GM10847 (cell line): Measurements from ENCODE around the gene TXNRD1.

ENCODE experiments used
- POLR2A ChIP-seq: IDR thresholded peaks from 2 replicates; pipeline ENCODE4 v1.6.1; 2011; ENCODE audit not compliant: insufficient read length; ENCODE audit errors: extremely low read depth

TXNRD1 gene

DNA sequence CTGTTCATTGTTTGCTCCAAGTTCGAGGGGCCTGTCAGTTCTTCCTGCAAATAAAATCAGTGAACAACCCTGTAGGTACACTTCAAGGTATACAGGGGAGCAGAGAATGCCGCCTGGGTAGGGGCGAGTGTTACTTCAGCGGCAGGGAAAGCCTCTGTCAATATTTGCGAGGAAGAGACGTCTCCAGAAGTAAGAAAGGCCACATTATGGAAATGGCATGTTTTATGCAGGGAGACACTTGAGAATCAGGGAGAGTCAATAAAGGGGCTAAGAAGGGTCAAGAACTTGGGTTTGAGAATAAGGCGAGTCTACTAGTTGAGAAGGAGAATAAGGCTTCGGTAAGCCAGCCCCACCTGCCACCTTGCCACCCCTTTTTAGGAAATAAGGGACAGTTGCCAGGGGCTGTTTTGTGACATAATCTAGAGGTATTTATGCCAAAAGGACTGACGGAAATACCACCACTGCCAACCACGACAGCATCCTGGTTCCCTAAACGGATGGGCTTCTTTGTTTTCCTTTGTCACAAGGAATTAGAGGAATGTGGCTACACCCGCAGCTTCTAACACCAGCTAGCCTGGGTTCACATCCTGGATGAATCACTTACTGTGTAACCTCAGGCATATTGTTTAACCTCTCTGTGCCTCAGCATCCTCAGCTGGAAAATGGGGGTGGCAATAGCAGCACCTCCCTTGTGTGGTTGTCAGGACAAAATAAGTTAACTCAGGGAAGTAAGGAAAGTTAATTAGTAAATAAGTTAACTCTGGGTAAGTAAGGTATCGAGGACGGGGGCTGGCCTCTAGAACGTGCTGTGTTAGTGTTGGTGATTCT lies 155.7 kb downstream of the TXNRD1 start:
- TF ChIP-seq POLR2A = no peak

DNA sequence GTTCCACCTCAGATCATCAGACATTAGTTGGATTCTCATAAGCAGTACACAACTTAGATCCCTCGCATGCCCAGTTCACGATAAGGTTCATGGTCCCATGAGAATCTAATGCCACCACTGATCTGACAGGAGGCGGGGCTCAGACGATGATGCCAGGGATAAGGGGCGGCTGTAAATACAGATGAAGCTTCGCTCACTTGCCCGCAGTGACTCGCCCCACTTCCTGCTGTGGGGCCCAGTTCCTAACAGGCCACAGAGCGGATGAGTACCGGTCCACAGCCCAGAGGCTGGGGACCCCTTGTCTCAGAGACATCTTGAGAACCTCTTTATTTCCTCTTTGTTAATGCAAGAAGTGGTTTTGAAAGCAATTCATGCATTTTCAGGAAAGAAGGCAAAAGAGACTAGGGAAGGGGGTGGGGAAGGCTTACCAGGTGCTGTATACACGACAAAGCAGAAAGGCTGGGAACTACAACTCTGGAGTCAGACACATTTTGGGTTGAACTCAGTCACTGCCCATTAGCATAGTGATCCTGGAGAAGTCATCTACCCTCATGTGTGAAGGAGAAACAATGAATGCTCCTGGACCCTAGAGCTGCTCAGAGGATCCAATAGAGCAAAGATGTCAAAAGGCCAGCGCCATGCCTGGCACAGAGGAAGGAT lies 156.6 kb downstream of the TXNRD1 start:
- TF ChIP-seq POLR2A = no peak

DNA sequence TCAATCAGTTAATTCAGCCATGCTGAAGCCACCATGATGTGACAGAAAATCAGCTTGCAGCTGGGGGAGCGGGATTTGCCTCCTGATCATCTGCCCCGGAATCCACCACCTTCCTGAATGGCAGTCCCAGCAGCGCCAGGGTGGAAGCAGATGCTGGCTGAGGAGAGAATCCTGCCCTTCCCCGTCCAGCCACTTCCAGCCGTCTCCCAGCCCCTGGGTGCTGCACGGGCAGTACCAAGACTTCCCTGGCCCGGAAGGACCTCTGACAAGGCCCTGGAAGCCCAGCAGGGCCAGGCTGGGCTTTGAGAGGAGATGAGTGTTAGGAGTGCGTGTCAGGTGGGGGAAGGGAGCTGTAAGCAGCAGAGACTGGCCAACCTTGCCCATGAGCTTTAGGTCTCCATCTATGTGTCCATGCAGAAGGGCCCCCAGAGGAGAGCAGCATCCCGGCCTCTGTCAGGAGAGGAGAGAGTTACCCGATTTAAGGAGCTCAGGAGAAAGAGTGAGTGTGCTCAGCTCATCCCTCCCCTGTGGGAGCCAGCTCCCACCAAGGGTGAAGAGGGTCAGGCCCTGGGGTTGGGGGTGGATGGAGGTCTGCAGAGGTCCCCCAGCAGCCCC lies 157.2 kb downstream of the TXNRD1 start:
- TF ChIP-seq POLR2A = no peak

DNA sequence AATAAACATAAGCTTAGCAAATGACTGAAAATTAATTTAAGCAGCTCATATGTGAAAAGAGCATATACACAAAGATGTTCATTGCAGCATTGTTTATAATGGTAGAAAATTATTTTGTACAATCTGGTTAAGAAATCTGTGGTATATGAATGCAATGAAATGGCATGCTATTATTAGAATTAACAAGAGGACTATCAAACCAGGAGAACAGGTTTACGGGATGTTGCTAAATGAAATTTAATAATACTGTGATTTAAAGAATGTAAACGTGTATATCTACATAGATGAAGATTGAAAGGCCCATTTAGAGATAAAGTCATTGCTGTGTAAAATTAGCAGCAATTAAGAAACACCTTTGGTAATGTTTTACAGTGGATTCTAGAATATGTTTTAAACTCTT lies 158.5 kb downstream of the TXNRD1 start:
- TF ChIP-seq POLR2A = no peak

DNA sequence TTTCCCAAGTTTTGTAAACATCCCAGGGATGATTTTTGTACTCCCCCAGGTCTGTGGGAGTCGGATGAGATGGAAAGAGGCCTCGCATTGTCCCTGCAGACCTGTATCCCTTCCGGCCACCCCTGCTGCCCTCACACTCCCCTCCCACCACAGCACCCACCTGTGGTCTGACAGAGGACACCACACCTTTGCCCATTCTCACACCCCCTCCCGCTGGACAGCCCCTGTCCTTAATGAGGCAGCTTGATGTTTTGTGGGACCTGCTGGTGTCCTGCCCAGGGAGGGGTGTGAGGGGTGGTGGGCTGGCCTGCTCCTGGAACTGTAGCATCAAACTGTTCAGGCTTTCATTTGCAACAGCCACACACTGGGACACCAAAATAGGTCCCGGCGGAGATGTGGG lies 159.2 kb downstream of the TXNRD1 start:
- no peak for TF ChIP-seq POLR2A

DNA sequence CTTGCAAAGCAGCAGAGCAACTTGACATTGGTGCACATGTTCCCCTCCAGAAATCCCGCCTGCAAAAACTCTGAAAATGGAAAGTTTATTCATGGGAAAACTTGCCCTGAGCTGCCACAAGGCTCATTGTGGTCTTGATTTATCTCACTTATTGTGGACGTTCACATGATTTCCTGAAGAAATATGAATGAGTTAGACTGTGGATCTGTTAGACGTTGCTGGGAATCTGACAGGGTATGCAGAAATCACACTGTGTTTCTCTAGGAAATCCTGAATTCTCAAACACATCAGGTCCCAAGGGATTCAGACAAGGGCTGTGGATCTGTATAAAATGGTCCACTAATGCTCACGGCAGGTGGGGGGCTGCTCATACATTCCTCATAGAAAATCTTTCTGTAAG lies 160.2 kb downstream of the TXNRD1 start:
- TF ChIP-seq POLR2A = no peak

DNA sequence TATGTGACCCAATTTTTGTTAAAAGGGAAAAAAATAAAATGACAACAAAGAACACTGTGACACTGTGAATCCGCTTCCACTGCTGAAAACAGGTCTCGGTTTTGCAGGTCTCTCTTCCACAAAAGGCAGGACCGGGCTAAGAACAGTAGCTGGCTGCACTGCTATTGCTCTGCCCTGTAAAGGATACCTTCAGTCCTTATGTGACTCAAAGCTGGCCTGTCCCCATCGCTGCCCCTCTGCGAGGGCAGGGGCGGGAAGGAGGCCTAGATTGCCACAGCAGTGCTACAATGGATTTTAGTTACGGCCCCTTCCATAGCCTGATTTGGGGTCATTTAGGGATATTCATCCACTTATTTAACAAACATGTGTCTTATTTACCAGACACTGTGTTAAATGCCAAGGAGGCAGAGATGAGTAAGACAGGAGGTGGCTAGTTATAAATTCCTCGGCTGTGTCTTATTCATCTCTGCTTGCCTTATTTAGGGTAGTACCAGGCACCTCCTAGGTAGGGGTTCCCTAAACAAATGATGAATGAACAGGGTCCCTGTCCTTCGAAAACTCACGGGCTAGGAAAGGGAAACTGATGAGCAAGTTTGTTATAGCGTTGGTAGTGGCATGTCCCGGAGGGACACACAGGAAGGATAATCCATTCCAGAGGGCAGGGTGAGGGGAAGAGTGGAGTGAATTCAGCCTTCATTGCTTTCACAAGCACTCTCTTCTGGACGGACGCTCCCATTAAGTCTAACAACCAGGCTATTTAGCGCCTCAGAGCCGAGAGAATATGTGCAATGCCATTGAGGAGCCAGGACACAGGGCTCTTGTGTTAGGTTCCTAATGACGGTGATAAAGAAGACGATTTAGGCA lies 161.3 kb downstream of the TXNRD1 start:
- no peak for TF ChIP-seq POLR2A

DNA sequence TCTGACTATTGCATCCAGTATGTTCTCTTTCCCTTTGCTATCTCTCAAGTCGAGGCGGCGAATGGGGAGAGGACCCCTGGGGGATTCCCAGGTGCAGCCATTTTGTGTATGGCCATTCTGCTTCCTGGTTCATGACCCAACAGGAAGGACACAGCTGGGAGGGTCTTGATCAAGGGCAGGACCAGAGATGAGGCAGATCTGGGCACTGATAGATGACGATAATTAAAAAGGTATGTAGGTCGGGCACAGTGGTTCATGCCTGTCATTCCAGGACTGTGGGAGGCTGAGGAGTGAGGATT lies 161.9 kb downstream of the TXNRD1 start:
- TF ChIP-seq POLR2A = no peak

DNA sequence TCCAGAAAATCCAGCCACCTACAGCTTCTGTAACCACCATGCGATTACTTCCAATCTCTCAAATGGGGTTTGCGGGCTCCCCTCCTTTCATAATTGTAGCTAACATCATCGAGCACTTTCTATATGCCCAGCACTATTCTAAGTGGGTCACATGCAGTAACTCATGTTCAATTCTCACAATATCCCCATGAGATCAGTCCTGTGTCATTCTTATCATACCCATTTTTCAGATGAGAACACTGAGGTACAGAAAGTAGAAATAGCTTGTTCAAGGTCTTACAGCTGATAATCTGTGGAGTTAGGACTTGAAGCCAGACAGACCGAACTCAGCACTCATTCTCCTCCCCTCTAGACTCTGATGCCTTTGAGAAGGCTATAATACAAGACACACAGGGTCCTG lies 162.8 kb downstream of the TXNRD1 start:
- TF ChIP-seq POLR2A = no peak

DNA sequence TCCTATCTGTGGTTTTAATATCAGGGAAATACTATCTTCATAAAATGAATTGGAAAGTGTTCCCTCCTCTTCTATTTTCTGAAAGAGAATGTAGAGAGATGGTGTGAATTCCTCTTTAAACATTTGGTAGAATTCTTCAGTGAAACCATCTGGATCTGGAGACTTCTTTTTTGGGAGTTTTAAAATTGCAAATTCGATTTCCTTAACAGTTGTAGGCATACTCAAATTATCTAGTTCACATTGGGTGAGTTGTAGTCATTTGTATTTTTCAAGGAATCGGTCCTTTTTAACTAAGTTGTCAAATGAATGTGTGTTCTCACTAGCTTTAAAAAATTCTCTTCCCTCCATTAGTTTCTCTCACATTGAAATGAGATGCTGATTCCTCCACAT lies 165.8 kb downstream of the TXNRD1 start:
- TF ChIP-seq POLR2A = no peak

DNA sequence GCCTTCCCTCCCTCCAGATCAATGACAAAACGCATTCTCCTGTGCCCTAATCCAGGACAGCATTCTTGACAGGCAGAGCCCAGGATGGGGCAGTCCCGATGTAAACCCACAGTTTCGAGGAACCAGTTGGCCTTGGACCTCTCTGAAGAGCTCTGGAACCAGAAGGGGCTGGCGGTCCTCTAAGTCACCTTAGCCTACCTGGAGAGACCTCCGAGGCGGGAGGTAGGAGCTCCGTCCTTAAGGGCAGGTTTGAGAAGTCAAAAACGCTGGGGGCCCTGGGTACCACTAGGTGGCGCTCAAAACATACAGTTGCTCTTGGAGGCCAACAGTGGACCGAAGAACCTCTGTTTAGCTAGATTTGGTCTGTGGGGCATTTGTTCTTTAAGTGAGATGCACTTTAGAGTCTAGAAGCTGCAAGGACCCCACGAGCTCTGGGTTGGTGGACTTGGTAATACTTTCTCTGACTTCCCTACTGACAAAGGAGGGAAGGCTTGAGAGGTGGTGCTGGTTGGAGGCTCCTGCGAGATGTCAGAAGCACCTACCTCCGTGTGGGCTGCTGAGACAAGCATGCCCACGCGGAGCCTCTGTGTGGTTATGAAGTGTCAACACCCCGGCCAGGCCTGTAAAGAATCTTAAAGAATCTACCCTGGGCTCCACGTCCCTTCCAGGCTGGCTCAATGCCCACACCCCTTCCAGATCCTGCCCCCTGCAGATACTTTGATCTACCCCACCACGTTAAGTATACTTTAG lies 166.3 kb downstream of the TXNRD1 start:
- no peak for TF ChIP-seq POLR2A

DNA sequence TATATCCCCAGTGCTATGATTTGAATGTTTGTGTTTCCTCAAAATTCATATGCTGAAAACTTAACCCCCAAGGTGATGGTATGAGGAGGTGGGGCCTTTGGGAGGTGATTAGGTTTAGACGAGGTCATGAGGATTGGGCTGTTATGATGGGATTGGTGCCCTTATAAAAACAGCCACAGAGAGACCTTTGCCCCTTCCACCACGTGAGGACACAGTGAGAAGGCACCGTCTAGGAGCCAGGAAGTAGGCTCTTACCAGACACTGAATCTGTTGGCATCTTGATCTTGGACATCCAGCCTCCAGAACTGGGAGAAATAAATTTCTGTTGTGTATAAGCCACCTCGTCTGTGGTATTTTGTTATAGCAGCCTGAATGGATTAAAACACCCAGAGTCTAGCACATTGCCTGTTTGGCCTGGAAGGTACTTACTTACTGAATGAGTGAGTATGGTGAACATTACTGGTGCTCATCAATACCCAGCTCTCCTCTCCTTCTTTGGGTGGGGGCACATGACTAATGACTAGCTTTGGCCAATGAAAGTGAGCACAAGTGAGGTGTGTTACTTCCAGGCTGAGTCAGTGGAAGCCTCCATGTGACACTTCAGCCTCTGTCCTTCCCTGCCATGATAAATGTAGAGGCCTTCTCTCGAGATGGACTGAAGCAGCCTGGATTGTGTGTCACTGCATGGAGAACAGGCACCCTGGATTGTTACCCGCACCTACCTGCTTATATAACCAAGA lies 168.7 kb downstream of the TXNRD1 start:
- no peak for TF ChIP-seq POLR2A

DNA sequence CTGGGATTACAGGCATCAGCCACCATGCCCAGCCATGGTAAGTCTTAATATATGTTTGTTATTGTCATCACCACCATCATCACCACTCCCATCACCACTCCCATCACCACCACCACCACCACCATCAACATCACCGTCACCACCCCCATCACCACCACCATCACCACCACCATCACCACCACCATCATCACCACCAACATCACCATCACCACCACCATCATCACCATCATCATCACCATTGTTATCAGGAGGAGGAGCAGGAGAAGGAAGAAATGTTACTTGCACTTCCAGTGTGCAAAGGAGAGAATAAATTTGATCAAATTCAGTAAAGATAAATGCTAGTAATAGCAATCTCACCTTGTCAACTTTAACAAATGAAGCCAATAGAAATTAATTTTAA lies 169.9 kb downstream of the TXNRD1 start:
- no peak for TF ChIP-seq POLR2A

DNA sequence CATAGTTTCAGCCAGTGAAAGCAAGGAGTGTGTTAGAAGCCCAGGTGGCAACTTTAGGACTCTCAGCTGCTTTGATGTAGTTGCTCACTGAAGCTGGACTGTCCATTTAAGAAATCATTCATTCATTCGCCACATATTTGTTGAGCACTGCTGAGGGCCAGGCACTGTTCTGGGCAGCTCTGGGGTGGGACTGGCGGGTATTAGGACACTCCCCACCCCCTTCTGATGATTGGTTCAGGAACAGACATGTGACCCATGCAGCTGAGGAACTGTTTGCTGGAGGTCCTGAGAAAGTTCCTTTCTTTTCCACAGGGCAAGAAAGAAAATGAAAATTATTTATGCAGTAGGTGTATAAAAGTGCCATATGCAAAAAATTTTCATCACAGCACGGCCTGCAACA lies 170.9 kb downstream of the TXNRD1 start:
- no peak for TF ChIP-seq POLR2A

DNA sequence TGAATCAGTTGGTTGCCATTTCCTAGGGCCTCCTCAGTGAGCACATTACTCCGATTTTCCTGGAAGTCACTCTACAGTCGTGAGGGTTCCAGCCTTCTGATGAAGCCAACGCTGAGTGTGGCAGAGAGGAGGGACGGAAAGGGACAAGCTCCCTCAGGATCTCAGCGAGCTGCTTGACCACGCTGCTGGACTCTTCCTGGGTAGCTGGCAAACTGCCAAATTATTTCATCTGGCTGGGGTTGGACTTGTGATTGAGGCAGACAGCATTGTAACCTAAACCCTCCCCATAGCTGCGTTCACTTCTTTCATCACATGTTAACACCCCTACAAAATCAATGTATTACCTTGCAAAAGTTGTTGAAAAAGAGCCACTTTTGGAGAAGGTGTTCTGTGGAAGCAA lies 171.6 kb downstream of the TXNRD1 start:
- no peak for TF ChIP-seq POLR2A
